ENCODE data around the gene ZNF276.
"Not testable (repeated sequence)": the region's sequence is repeated elsewhere in the genome, so short reads cannot be mapped to it uniquely, and the experiment has no call there.

The ZNF276 gene

GRCh38 chr16:89775223-89775622, 53.9 kb downstream of the ZNF276 start:
- Histone ChIP-seq H3K9me2 (replicated peaks; ENCODE audit: insufficient read depth, low read length) (no peaks in the 10 kb centered on the region), H3K27me3 (replicated peaks; ENCODE audit: insufficient read depth, low read length) (no peaks in the 10 kb centered on the region), H2AFZ (ENCODE audit: low read length) (no peak overlapping the region), H3K79me2 (ENCODE audit: low read length) (no peaks in the 10 kb centered on the region), H3K9ac (ENCODE audit: low read length) (no peak overlapping the region), H3K4me1 (ENCODE audit: low read length) (no peaks in the 10 kb centered on the region), H3K27ac (ENCODE audit: low read length) (no peak overlapping the region), H4K20me1 (ENCODE audit: insufficient read depth, low read length) (no peaks in the 10 kb centered on the region), H3K9me3 (replicated peaks; ENCODE audit: insufficient read depth, low read length) (no peaks in the 10 kb centered on the region), H3F3A (ENCODE audit: insufficient read depth, low read length) (no peaks in the 10 kb centered on the region), H3K36me3 (replicated peaks; ENCODE audit: insufficient read depth, low read length) (no peaks in the 10 kb centered on the region), H3K4me2 (ENCODE audit: low read depth, low read length) (no peak overlapping the region), H3K4me3 (ENCODE audit: low read length) (no peak overlapping the region)
- TF ChIP-seq CTCF (IDR thresholded peaks at IDR 0.05; ENCODE audit: low read length) (no peak), EZH2 (optimal IDR thresholded peaks at IDR 0.05; ENCODE audit: low read depth, low read length) (no peak), EZH2phosphoT487 (IDR thresholded peaks at IDR 0.05; ENCODE audit: low read length) (no peak)
- DNase-seq, result no peak

- H3K4me3 ChIP-seq (ENCODE audit: low read length); H3K4me1 ChIP-seq (ENCODE audit: low read length); H3K9me2 ChIP-seq (replicated peaks; ENCODE audit: insufficient read depth, low read length); H3K79me2 ChIP-seq (ENCODE audit: low read length); H3K4me2 ChIP-seq (ENCODE audit: low read depth, low read length); H2AFZ ChIP-seq (ENCODE audit: low read length); H3K27ac ChIP-seq (ENCODE audit: low read length); H3F3A ChIP-seq (ENCODE audit: insufficient read depth, low read length); H3K36me3 ChIP-seq (replicated peaks; ENCODE audit: insufficient read depth, low read length); H3K9me3 ChIP-seq (replicated peaks; ENCODE audit: insufficient read depth, low read length); H3K9ac ChIP-seq (ENCODE audit: low read length); H3K27me3 ChIP-seq (replicated peaks; ENCODE audit: insufficient read depth, low read length); H4K20me1 ChIP-seq (ENCODE audit: insufficient read depth, low read length); DNase-seq: not testable (repeated sequence)
These were observed 56.9 kb downstream of the ZNF276 start for GRCh38 chr16:89778211-89778610.

- H3K4me3 ChIP-seq (ENCODE audit: low read length), result no peak overlapping the region
- H3K79me2 ChIP-seq (ENCODE audit: low read length), result no peaks in the 10 kb centered on the region
- H3K9me3 ChIP-seq (replicated peaks; ENCODE audit: insufficient read depth, low read length), result no peaks in the 10 kb centered on the region
- no peaks in the 10 kb centered on the region for H3K36me3 ChIP-seq (replicated peaks; ENCODE audit: insufficient read depth, low read length)
- H3K27ac ChIP-seq (ENCODE audit: low read length), result no peak overlapping the region
- H3K9ac ChIP-seq (ENCODE audit: low read length), result no peak overlapping the region
- H3K27me3 ChIP-seq (replicated peaks; ENCODE audit: insufficient read depth, low read length), result no peaks in the 10 kb centered on the region
- H3F3A ChIP-seq (ENCODE audit: insufficient read depth, low read length), result no peaks in the 10 kb centered on the region
- TF ChIP-seq EZH2phosphoT487 (IDR thresholded peaks at IDR 0.05; ENCODE audit: low read length) (no peak), CTCF (IDR thresholded peaks at IDR 0.05; ENCODE audit: low read length) (no peak), EZH2 (optimal IDR thresholded peaks at IDR 0.05; ENCODE audit: low read depth, low read length) (no peak)
- no peak overlapping the region for H2AFZ ChIP-seq (ENCODE audit: low read length)
- no peaks in the 10 kb centered on the region for H3K4me1 ChIP-seq (ENCODE audit: low read length)
- no peaks in the 10 kb centered on the region for H4K20me1 ChIP-seq (ENCODE audit: insufficient read depth, low read length)
- H3K9me2 ChIP-seq (replicated peaks; ENCODE audit: insufficient read depth, low read length), result no peaks in the 10 kb centered on the region
- no peak for DNase-seq
- no peak overlapping the region for H3K4me2 ChIP-seq (ENCODE audit: low read depth, low read length)
These were observed 58.0 kb downstream of the ZNF276 start for GRCh38 chr16:89779231-89779908.

GRCh38 chr16:89779909-89780305, 58.6 kb downstream of the ZNF276 start:
- no peak for TF ChIP-seq CTCF (IDR thresholded peaks at IDR 0.05; ENCODE audit: low read length)
- no peak for TF ChIP-seq EZH2 (optimal IDR thresholded peaks at IDR 0.05; ENCODE audit: low read depth, low read length)
- TF ChIP-seq EZH2phosphoT487 (IDR thresholded peaks at IDR 0.05; ENCODE audit: low read length), result no peak
- no peaks in the 10 kb centered on the region for H3K27me3 ChIP-seq (replicated peaks; ENCODE audit: insufficient read depth, low read length)
- no peaks in the 10 kb centered on the region for H3F3A ChIP-seq (ENCODE audit: insufficient read depth, low read length)
- H3K27ac ChIP-seq (ENCODE audit: low read length), result no peak overlapping the region
- H2AFZ ChIP-seq (ENCODE audit: low read length), result no peak overlapping the region
- no peak overlapping the region for H3K4me2 ChIP-seq (ENCODE audit: low read depth, low read length)
- no peaks in the 10 kb centered on the region for H3K79me2 ChIP-seq (ENCODE audit: low read length)
- no peak overlapping the region for H3K4me3 ChIP-seq (ENCODE audit: low read length)
- H3K4me1 ChIP-seq (ENCODE audit: low read length), result no peaks in the 10 kb centered on the region
- no peaks in the 10 kb centered on the region for H3K9me2 ChIP-seq (replicated peaks; ENCODE audit: insufficient read depth, low read length)
- no peak overlapping the region for H3K9ac ChIP-seq (ENCODE audit: low read length)
- no peaks in the 10 kb centered on the region for H3K9me3 ChIP-seq (replicated peaks; ENCODE audit: insufficient read depth, low read length)
- H4K20me1 ChIP-seq (ENCODE audit: insufficient read depth, low read length), result no peaks in the 10 kb centered on the region
- H3K36me3 ChIP-seq (replicated peaks; ENCODE audit: insufficient read depth, low read length), result no peaks in the 10 kb centered on the region
- no peak for DNase-seq
